Measurements from ENCODE around the gene RAPGEF4. TPM values are rescaled to one million over a fixed set of nuclear protein-coding genes. Genes with fewer than 3 reads are reported as not detected.

Gene RAPGEF4
- total and polyA plus RNA-seq, 11 donors: 1.3 to 21.2 (median 10.5) TPM

DNA sequence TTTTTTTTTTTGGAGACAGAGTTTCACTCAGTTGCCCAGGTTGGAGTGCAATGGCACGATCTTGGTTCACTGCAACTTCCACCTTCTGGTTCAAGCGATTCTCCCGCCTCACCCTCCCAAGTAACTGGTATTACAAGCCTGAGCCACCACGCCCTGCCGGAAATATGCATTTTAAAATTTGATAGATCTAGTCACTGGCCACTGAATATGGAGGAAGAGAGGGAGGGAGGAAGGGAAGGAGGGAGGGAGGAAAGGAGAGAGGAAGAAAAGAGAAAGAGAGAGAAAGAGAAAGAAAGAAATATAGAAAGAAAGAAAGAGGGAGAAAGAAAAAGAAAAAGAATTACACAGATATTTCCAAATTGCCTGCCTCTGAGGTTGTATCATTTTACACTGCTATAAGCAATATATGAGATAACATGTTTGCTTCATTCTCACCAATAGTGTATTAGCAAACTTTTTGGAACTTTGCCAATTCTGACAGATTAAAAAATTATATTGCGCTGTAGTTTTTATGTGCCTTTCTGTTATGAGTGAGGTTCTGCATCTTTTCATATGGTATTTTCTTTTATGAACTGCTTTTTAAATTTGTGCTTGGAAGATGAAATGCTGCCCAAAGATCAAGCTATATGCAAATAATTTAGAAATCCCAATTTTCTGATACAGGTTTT, 178.8 kb downstream of the RAPGEF4 start:
- DNase-seq: no peak
- Histone ChIP-seq H3K4me3 (no peak overlapping the region), H3K27me3 (no peaks in the 10 kb centered on the region), H3K9me3 (no peaks in the 10 kb centered on the region), H3K27ac (no peak overlapping the region), H3K4me1 (no peaks in the 10 kb centered on the region), H3K36me3 (peaks cover 0 to 6% (median 0%) of the 10 kb centered on the region in 9 donors)
- WGBS, 4 donors: 92 to 98% (median 94%) methylated on average over 6 of the region's 6 CpGs
- no peak for TF ChIP-seq POLR2A (IDR thresholded peaks at IDR 0.05)
- TF ChIP-seq, protein P1, sequence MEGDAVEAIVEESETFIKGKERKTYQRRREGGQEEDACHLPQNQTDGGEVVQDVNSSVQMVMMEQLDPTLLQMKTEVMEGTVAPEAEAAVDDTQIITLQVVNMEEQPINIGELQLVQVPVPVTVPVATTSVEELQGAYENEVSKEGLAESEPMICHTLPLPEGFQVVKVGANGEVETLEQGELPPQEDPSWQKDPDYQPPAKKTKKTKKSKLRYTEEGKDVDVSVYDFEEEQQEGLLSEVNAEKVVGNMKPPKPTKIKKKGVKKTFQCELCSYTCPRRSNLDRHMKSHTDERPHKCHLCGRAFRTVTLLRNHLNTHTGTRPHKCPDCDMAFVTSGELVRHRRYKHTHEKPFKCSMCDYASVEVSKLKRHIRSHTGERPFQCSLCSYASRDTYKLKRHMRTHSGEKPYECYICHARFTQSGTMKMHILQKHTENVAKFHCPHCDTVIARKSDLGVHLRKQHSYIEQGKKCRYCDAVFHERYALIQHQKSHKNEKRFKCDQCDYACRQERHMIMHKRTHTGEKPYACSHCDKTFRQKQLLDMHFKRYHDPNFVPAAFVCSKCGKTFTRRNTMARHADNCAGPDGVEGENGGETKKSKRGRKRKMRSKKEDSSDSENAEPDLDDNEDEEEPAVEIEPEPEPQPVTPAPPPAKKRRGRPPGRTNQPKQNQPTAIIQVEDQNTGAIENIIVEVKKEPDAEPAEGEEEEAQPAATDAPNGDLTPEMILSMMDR (IDR thresholded peaks at IDR 0.05): no peak
- intact Hi-C loops (cut with DNase I): no loop called here
- ATAC-seq: no peak

DNA sequence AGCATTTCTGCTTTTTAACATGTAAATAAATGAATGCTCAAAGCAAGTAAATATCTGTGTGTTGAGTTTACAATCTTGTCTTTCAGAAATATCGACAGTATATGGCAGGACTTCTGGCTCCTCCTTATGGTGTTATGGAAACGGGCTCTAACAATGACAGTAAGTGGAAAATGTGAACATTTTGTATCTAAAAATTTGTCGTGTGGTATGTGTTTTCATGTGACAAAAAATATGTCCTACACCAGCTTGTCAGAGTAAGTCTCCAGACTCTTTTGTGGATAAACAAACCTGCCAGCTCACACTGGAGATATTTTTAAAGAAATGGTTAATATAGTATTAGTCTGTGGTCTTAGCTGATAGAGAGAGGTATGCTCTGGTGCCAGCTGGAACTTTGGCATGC, 182.1 kb downstream of the RAPGEF4 start:
- peaks cover 0 to 3% (median 0%) of the 10 kb centered on the region in 12 donors for H3K4me1 ChIP-seq
- 78 to 80% (median 79%) methylated on average over 3 of the region's 3 CpGs for WGBS, 4 donors
- H3K4me3 ChIP-seq: no peak overlapping the region
- DNase-seq (no peak), ATAC-seq (no peak)
- H3K36me3 ChIP-seq: peaks cover 0 to 6% (median 0%) of the 10 kb centered on the region in 9 donors
- no peaks in the 10 kb centered on the region for H3K27me3 ChIP-seq
- no peaks in the 10 kb centered on the region for H3K9me3 ChIP-seq
- no peak overlapping the region for H3K27ac ChIP-seq
- TF ChIP-seq POLR2A (IDR thresholded peaks at IDR 0.05): no peak
- TF ChIP-seq, protein P1 (IDR thresholded peaks at IDR 0.05): no peak
- intact Hi-C loops (cut with DNase I): no loop called here

DNA sequence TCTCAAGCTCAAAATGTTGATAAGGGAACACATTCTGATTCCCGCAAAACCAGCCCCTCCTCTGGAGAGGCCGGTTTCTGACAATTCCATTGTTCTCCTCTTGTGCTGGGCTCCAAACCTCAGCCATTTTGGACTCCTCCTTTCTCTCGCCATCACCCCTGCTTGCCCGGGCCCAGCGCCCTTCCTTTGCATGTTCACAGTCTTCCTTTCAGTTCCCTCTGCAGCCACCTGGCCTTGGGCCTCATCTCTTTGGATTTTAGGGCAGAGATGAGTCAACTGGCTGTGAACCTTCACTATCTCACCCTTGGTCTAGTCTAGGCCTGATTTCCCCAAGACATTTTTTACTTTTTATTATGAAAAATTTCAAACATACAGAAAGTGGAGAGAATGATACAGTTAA, 184.1 kb downstream of the RAPGEF4 start:
- no peak for ATAC-seq
- Histone ChIP-seq H3K27ac (no peak overlapping the region), H3K36me3 (peaks cover 0 to 6% (median 0%) of the 10 kb centered on the region in 9 donors), H3K4me1 (peaks cover 0 to 8% (median 0%) of the 10 kb centered on the region in 12 donors), H3K9me3 (no peaks in the 10 kb centered on the region), H3K27me3 (no peaks in the 10 kb centered on the region), H3K4me3 (no peak overlapping the region)
- 94 to 100% (median 97%) methylated on average over 5 of the region's 5 CpGs for WGBS, 4 donors
- no peak for TF ChIP-seq POLR2A (IDR thresholded peaks at IDR 0.05)
- TF ChIP-seq, protein P1 (IDR thresholded peaks at IDR 0.05): no peak
- no peak for DNase-seq
- intact Hi-C loops (cut with DNase I): no loop called here

DNA sequence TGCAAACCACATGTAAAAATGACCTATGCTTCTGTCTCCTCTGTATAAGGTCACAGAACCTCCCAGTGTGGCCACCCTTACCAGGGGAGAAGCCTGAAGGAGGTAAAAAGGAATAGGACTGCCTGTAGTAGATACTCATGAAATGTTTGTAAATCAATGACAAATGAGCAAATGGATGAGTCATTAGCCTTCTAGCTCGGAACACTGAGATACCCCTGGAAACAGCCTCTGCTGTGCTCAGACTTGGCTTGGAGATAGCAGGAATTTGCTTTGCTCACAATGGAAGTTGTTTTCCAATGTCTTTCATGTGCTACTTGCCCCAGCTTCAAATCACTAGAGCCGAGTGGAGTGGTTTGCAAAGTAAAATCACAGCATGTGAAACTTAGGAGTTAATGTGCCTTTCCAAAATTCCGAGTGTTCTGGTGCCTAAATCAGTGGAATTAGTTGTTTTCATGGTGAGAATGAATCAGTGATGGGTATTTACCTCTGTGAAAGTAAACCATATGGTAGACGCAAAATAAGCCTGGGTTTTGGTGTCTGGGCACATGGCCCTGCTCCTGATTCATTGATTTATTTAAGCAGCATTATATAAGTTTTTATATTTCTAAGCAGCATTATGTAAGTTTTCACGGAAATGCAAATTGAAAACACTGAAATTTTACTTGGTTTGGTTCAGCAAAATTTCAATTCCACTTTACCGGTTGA, 186.0 kb downstream of the RAPGEF4 start:
- Histone ChIP-seq H3K4me3 (no peak overlapping the region), H3K36me3 (peaks cover 0 to 6% (median 0%) of the 10 kb centered on the region in 9 donors), H3K27ac (no peak overlapping the region), H3K27me3 (no peaks in the 10 kb centered on the region), H3K9me3 (no peaks in the 10 kb centered on the region), H3K4me1 (peaks cover 0 to 10% (median 0%) of the 10 kb centered on the region in 12 donors)
- 94 to 96% (median 95%) methylated on average over 6 of the region's 6 CpGs for WGBS, 4 donors
- intact Hi-C loops (cut with DNase I): no loop called here
- TF ChIP-seq, protein P1 (IDR thresholded peaks at IDR 0.05): no peak
- TF ChIP-seq POLR2A (IDR thresholded peaks at IDR 0.05): no peak
- no peak for DNase-seq
- no peak for ATAC-seq
